Activated T-cell treated with anti-CD3 and anti-CD28 coated beads for 48 hours (primary cell): ENCODE measurements around the gene FLNB.
"Not testable (repeated sequence)": the region's sequence is repeated elsewhere in the genome, so short reads cannot be mapped to it uniquely, and the experiment has no call there.

Experiments used
- DNase-seq: peaks from one replicate; pipeline ENCODE4 v3.0.0-alpha.2; 2020; ENCODE audit warnings: low read depth

Gene FLNB

DNA sequence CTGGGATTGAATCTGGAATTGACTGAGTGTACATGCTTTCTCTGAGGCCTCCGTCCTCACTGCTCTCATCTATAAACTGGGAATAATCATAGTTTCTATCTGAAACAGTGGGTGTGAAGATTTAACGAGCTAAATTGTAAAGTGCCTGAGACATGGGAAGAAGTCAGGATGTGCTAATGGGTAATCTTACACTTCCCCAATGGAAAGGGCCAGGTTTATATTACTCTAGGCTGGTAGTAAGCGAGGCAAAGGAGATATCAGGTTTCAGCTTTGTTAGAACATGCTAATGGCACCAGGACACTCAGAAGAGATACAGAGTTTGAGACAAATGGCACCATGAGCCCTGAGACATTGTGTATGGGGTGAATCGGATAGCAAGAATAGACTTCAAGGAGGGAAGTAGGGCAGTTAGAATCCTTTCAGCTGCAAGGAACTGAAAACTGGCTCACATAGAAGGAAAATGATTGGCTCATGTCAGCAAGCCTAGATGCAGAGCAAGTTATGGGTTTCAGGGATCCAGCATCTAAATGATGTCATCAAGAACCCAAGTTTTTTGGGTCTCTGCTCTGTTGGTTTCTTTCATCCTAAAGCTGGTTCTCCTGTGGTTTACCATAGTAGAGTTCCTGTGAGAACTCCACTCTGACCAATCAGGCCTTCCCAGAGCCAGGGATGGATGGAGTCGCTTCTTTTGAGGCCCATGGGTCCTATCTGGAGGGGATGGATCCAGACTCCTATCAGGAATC, 21.8 kb downstream of the FLNB start:
- no peak for DNase-seq

DNA sequence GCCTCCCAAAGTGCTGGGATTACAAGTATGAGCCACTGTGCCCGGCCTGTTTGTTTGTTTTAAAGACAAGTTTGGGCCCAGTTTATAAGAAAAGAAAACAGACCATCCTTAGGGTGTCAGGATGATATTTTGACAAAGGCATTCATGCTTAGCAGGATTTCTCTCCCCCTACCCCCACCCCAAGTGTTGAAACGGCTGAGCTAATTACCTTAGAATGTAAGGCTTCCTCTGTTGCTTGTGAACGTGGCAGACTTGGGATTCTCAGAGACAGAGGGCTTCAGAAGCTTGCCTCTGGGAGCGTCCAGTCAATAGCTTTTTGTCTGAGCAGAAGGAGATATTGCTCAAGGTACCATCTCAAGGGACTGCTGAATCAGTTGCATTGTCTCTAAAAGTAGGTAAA, 24.0 kb downstream of the FLNB start:
- no peak for DNase-seq

- DNase-seq: no peak
Measured at GRCh38 chr3:58034738-58035523, 26.7 kb downstream of the FLNB start.

GRCh38 chr3:58035524-58036255, 27.5 kb downstream of the FLNB start:
- DNase-seq: no peak

DNA sequence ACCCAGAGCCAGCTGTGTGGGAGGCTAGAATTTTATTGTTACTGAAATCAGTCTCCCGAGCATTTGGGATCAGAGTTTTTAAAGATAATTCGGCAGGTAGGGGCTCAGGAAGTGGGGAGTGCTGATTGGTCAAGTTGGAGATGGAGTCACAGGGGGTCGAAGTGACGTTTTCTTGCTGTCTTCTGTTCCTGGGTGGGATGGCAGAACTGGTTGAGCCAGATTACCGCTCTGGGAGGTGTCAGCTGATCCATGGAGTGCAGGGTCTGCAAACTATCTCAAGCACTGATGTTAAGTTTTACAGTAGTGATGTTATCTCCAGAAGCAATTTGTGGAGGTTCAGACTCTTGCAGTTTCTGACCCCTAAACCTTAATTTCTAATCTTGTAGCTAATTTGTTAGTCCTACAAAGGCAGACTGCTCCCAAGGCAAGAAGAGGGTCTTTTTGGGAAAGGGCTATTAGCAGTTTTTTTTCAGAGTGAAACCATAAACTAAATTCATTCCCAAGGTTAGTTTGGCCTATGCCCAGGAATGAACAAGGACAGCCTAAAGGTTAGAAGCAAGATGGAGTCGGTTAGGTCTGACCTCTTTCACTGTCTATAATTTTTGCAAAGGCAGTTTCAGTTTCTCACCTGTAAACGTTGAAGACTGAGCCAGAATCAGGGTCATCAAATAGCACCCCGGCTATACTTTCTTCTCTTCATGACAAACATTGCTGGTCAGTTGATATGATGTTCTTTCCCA, 28.2 kb downstream of the FLNB start:
- DNase-seq: no peak

DNA sequence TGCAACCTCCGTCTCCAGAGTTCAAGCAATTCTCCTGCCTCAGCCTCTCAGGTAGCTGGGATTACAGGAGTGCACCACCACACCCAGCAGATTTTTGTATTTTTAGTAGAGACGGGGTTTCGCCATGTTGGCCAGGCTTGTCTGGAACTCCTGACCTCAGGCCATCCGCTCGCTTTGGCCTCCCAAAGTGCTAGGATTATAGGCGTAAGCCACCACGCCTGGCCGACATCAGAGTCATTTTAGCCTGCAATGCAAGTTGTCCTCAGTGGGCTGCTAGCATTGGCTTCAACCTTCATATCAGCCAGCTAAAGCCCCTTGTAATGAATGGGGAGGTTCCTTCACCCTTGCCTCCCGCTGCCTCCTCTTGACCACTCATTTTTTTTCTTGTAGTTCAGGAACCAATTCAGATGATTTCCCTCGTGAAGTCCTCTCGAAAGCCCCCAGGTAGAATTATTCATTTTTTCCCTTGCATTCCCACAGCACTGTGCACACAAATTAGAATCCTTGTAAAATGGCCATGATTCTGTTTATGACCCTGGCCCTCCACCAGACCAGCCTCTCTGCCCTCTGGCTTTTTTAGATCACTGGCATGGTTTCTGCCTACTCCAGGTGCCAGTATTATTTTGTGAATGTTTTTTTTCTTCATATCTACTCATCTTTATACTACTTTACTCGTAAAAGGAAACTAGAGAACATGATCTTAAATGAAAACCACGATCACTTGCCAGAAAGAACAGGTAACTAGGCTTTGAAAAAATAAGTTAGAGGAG, 29.1 kb downstream of the FLNB start:
- no peak for DNase-seq

DNA sequence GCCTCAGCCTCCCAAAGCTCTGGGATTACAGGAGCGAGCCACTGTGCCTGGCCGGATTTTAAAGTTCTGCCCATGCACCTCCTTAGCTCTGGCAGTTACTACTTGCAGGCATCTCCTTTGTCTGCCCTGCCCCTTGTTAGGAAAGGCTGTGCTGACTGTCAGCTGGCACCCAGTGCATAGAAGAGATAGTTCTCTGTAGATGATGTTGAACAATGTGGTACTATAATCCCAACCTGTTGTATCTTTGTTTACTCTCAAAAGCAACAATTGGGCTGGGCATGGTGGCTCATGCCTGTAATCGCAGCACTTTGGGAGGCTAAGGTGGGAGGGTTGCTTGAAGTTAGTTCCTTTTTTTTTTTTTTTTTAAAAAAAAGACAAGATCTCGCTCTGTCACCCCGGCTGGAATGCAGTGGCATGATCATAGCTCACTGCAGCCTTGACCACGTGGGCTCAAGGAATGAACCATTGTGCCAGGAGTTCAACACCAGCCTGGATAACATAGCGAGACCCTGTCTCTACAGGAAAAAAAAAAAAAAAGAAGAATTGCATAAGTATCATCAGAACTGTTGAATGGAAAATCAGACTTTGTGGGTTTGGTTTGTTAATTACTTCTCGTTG, 30.6 kb downstream of the FLNB start:
- no peak for DNase-seq

DNA sequence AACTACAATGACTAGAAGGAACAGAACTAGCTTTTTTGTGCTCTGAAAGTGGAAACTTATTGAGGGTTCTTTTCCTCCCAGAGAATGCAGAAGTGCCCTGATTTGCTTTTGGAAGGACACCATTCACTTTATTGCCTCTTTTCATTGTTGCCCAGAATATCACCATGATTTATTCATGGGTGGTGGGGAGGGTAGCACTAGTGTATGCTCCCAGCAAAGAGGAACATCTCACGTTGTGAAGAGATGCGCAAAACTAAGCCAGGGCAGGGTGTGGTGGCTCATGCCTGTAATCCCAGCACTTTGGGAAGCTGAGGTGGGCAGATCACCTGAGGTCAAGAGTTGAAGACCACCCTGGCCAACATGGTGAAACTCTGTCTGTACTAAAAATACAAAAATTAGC, 31.4 kb downstream of the FLNB start:
- DNase-seq: no peak

- no peak for DNase-seq
Measured at GRCh38 chr3:58041182-58041825, 33.1 kb downstream of the FLNB start.

- no peak for DNase-seq
Measured at GRCh38 chr3:58041826-58042324, 33.7 kb downstream of the FLNB start.

GRCh38 chr3:58042947-58043707, 34.9 kb downstream of the FLNB start:
- no peak for DNase-seq

DNA sequence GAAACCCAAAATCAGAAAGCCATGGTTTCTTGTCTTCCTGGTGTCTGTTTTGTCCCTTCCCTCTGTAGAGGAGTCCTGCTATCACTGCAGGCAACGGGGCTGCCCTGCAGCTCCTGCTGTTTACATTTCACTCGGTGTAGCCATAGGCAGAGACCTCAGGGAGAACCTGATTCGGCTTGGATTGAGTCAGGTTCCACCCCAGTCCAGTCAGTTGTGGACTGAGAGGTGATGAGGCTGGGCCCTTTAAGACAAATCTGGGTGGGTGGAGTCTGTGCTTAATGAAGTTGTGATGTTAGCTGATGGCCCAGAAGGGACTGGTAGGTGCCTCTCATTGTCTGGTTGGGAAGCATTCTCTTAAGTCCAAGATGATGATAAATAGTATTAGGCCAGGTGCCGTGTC, 35.7 kb downstream of the FLNB start:
- DNase-seq: no peak

GRCh38 chr3:58044691-58045483, 36.7 kb downstream of the FLNB start:
- no peak for DNase-seq

GRCh38 chr3:58047826-58048225, 39.6 kb downstream of the FLNB start:
- DNase-seq: no peak

DNA sequence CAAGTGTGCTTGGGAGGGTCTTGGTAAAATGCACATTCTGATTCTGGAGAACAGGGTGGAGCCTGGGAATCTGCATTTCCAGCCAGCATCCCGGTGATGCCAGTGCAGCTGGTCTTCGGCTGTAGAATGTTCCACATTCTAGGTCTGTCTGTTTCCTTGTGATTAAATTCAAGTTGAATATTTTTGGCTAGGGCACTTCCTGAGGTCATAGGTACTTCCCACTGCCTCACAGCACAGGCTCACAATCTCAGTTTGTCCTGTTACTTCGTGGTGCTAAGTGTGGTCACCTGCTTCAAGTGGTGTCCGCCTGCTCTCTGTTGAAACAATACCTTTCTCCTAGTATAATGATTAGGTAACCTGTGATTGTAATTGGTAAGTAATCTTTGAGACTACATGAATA, 40.1 kb downstream of the FLNB start:
- DNase-seq: no peak

DNA sequence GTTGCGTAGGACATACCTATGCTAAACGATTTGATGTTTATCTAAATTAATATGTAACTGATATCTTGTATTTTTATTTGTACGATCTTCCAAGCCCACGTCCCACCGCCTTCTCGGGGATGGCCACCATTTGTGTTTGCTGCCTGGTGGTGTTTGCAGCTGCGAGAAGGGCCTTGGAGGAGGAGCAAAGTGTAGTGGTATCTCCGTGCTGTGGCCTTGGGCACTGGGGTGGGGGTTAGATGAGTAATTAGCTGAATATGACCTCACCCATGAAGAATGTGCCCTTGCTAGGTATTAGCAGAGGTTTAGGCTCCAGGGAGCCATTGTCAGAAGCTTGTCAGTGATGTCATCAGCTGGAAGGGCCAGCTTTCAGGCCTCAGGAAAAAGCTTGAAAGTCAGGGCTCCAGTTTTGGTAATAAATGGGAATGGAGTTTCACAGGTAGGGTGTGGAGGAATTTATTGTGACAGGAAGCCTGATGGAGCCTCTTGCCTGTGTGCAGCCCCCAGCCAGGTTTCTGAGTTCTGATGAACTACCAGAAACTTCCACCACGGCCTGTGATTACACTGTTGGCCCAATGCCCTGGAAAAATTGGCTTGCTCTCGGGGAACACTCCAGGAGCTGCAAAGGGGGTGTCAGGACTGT, 41.0 kb downstream of the FLNB start:
- DNase-seq: no peak

DNA sequence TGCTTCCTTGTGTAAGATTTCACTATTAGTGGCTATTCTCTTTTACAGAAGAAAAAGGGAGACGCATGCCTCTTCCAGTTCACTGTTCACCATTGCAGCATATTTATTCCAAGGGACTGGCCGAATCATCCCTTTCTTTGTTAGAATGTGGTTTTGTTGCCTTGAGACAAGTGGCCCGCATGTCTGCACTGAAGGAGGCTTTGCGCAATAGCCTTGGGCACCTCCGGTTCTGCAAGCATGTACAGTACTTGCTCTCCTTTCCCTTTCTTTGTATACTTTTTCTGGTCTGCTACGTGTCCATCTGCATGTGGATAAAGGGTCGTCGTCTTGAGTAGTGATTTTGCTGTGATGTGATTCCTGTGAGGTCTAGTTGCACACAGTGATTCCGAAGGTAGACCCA, 43.0 kb downstream of the FLNB start:
- no peak for DNase-seq

GRCh38 chr3:58051658-58052261, 43.5 kb downstream of the FLNB start:
- DNase-seq: not testable (repeated sequence)
